ENCODE data around the gene CNR2.
"Not testable (repeated sequence)": the region's sequence is repeated elsewhere in the genome, so short reads cannot be mapped to it uniquely, and the experiment has no call there.

Gene CNR2

DNA sequence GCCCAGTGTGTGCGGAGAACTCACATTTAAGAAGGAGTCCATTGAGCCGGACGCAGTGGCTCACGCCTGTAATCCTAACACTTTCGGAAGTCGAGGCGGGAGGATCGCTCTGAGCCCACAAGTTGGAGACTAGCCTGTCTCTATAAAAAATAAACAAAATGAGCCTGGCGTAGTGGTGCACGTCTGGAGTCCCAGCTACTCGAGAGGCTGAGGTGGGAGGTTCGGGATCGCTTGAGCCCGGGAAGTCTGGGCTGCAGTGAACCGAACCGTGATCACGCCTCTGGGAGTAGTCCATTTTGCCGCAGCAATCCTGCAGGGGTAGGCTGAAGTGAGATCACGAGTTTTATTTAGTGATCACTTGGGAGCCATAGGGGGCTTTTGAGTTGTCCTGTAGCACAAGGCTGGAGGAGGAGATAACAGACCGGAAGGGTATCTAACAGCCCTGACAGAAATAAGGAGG is 44.6 kb downstream of the CNR2 start:
- no peak for DNase-seq (ENCODE audit: insufficient read length)

DNA sequence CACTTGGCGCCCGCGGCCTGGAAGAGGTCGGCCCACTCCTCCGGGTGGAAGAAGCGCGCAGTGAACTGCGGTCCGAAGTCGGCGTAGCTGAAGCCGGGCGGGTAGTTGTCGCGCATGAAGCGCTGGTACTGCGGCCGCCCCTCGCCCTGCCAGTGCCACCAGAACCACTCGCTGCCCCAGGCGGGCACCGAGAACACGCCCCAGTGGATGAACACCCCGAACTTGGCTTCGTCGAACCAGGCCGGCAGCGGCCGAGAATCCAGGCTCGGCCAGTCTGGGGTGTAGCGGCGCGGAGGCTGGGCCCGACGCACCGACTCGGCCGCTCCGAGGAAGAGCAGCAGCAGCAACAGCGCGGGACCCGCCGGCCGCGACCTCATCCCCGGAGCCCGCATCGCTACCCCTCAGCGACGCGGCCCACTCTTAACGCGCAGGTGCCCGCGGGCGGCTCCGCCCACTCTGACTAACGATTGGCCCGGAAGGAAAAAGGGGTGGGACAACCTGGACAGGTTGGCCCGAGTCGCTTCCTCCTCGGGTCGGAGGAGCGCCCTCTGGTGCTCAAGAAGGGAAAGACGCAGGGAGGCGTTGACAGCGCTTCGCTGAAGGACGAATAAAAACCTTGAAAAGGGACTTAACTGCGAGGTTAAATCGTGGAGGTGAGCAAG is 45.1 kb downstream of the CNR2 start, which contains the start of gene FUCA1:
Gene FUCA1, minus strand, starts transcription at position 396 of the 662 bp plus-strand sequence. Its CDS starts 4 bp downstream, at position 392.
- DNase-seq (ENCODE audit: insufficient read length) (peak; percentile 96), FAIRE-seq (peak; percentile 96)
- TF ChIP-seq POLR2AphosphoS5 (IDR thresholded peaks at IDR 0.05; ENCODE audit: low read depth, low read length) (peak; percentile 71), POLR2A (IDR thresholded peaks at IDR 0.05; ENCODE audit: low read depth, low read length) (peak; percentile 79; the same call in 1 of the 2 replicates), TAF1 (IDR thresholded peaks at IDR 0.05; ENCODE audit: borderline replicate concordance, low read depth, low read length) (0 out of 2 replicates have a peak, but pooled peaks have one; percentile 10)

More for the DNA sequence above, 44.6 kb downstream of the CNR2 start:
- no peak for FAIRE-seq
- no peak for TF ChIP-seq POLR2A (IDR thresholded peaks at IDR 0.05; ENCODE audit: low read depth, low read length)
- 0 out of 2 replicates have a peak, but pooled peaks have one; percentile 7 for TF ChIP-seq TAF1 (IDR thresholded peaks at IDR 0.05; ENCODE audit: borderline replicate concordance, low read depth, low read length)

DNA sequence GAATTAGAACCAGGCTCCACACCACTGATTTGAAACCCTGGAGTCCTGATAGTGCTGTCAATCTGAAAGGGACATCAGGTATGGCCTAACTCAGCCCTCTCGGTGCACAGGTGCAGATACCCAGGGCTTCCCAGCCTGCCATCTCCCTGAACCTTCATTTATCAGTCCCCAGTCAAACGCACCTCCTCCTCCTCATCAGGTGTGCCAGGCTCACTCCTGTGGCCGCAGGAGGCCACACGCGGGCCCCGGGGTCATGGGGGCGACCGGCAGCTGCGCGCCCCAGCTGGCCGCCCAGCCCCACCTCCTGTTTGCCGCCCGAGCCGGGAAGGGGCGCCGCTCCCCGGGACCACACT is 45.6 kb downstream of the CNR2 start:
- no peak for DNase-seq (ENCODE audit: insufficient read length)
- no peak for TF ChIP-seq TAF1 (IDR thresholded peaks at IDR 0.05; ENCODE audit: borderline replicate concordance, low read depth, low read length)
- no peak for TF ChIP-seq POLR2A (IDR thresholded peaks at IDR 0.05; ENCODE audit: low read depth, low read length)
- no peak for TF ChIP-seq POLR2AphosphoS5 (IDR thresholded peaks at IDR 0.05; ENCODE audit: low read depth, low read length)
- peak; percentile 24 for FAIRE-seq

DNA sequence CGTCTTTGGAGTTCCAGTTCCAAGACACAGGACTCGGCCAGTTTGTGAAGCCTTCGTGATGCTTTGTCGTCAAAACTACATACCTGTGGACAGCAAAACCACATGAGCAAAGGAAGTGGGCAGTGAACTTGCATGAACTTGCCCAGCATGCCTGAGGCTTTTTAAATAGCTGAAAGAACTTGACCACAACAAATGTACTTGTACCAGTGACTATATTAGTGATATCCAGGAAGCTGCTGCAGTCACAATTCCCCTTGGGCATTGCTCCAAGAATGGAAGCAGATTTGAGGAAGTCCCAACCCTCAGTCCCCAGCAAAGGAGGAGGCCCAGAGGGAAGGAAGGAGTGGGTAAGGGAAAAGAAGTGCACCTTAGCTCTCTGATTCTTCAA is 47.6 kb downstream of the CNR2 start:
- no peak for DNase-seq (ENCODE audit: insufficient read length)

DNA sequence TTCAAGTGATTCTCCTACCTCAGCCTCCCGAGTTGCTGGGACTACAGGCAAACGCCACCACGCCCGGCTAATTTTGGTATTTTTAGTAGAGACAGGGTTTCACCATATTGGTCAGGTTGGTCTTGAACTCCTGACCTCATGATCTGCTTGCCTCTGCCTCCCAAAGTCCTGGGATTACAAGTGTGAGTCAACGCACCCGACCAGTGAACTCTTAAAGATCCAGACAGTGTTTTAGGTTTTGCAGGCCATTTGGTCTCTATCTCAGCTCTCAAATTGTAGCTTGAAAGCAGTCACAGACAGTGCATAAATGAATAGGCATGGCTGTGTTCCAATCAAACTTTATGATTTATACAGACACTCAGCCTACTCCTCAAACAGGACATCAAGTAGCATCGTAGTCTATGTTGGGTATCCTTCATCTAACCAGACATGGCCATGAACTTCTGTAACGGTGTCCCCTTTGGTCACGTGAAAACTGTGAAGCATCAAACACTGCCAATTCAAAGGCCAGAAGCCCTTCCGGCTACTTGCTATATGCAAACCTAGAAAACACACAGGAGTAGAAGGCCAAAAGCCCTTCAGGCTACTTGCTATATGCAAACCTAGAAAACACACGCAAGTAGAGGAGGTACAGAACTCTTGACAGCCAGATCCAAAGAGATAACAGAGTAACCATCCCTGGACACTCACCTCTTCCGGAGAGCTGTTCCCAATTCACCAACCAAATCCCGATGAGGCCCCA is 48.2 kb downstream of the CNR2 start:
- no peak for DNase-seq (ENCODE audit: insufficient read length)
- no peak for FAIRE-seq
- TF ChIP-seq POLR2AphosphoS5 (IDR thresholded peaks at IDR 0.05; ENCODE audit: low read depth, low read length) (no peak), POLR2A (IDR thresholded peaks at IDR 0.05; ENCODE audit: low read depth, low read length) (no peak), TAF1 (IDR thresholded peaks at IDR 0.05; ENCODE audit: borderline replicate concordance, low read depth, low read length) (no peak)

More for the DNA sequence above, 47.6 kb downstream of the CNR2 start:
- FAIRE-seq: peak; percentile 54
- peak; percentile 37; the same call in 1 of the 2 replicates for TF ChIP-seq POLR2A (IDR thresholded peaks at IDR 0.05; ENCODE audit: low read depth, low read length)
- 0 out of 2 replicates have a peak, but pooled peaks have one; percentile 19 for TF ChIP-seq POLR2AphosphoS5 (IDR thresholded peaks at IDR 0.05; ENCODE audit: low read depth, low read length)
- TF ChIP-seq TAF1 (IDR thresholded peaks at IDR 0.05; ENCODE audit: borderline replicate concordance, low read depth, low read length): no peak

DNA sequence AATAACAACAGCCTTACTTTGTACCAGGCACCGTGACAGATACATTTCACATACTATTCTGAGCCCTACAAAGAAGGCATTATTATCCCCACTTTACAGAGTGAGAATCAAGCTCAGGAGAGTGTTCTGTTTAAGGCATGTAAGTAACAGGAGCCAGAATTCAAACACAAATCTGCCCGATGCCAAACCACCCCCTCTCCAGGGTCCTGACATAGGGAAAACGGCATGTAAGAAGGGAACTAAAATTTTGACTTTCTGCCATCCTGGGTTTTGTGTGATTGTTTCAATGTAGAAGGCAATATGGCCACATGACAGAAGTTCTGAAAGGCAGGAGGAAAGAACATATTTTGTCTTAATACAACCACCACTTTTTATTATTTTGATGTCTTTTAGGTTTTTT is 50.5 kb downstream of the CNR2 start:
- FAIRE-seq: peak; percentile 30
- DNase-seq (ENCODE audit: insufficient read length): no peak
- no peak for TF ChIP-seq TAF1 (IDR thresholded peaks at IDR 0.05; ENCODE audit: borderline replicate concordance, low read depth, low read length)
- no peak for TF ChIP-seq POLR2AphosphoS5 (IDR thresholded peaks at IDR 0.05; ENCODE audit: low read depth, low read length)
- no peak for TF ChIP-seq POLR2A (IDR thresholded peaks at IDR 0.05; ENCODE audit: low read depth, low read length)

DNA sequence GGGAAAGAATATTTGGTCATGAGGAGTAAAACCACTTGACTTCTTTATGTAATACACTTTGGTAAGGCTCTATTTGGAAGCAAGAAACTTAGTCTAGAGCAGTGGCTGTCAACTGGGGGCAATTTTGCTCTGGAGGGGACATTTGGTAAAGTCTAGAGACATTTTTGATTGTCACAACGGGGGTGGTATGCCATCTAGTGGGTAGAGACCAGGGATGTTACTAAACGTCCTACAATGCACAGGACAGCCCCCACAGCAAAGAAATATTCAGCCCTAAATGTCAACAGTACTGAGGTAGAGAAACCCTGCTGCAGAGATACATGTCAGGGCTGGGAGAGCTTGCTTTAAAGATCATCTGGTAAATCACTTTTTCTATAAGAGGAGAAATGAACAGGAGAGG is 58.6 kb downstream of the CNR2 start:
- FAIRE-seq (peak; percentile 58), DNase-seq (ENCODE audit: insufficient read length) (no peak)
- no peak for TF ChIP-seq POLR2A (IDR thresholded peaks at IDR 0.05; ENCODE audit: low read depth, low read length)
- TF ChIP-seq POLR2AphosphoS5 (IDR thresholded peaks at IDR 0.05; ENCODE audit: low read depth, low read length): no peak
- TF ChIP-seq TAF1 (IDR thresholded peaks at IDR 0.05; ENCODE audit: borderline replicate concordance, low read depth, low read length): no peak

DNA sequence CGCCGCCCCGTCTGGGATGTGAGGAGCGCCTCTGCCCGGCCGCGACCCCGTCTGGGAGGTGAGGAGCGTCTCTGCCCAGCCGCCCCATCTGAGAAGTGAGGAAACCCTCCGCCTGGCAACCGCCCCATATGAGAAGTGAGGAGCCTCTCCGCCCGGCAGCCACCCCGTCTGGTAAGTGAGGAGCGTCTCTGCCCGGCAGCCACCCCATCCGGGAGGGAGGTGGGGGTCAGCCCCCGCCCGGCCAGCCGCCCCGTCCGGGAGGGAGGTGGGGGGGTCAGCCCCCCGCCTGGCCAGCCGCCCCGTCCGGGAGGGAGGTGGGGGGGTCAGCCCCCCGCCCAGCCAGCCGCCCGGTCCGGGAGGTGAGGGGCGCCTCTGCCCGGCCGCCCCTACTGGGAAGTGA is 60.0 kb downstream of the CNR2 start:
- FAIRE-seq; DNase-seq (ENCODE audit: insufficient read length): not testable (repeated sequence)

DNA sequence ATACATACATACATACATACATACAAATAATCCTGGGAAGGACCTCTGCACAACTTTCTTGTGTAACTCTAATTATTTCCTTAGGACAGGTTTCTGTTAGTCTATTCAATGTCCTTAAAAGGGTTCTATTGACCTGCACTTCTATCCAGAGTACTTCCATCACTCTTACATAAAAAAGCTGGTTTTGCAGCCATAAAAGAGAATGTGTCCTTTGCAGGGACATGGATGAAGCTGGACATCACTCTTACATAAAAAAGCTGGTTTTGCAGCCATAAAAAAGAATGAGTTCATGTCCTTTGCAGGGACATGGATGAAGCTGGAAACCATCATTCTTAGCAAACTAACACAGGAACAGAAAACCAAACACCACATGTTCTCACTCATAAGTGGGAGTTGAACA is 61.8 kb downstream of the CNR2 start:
- DNase-seq (ENCODE audit: insufficient read length); FAIRE-seq: not testable (repeated sequence)

DNA sequence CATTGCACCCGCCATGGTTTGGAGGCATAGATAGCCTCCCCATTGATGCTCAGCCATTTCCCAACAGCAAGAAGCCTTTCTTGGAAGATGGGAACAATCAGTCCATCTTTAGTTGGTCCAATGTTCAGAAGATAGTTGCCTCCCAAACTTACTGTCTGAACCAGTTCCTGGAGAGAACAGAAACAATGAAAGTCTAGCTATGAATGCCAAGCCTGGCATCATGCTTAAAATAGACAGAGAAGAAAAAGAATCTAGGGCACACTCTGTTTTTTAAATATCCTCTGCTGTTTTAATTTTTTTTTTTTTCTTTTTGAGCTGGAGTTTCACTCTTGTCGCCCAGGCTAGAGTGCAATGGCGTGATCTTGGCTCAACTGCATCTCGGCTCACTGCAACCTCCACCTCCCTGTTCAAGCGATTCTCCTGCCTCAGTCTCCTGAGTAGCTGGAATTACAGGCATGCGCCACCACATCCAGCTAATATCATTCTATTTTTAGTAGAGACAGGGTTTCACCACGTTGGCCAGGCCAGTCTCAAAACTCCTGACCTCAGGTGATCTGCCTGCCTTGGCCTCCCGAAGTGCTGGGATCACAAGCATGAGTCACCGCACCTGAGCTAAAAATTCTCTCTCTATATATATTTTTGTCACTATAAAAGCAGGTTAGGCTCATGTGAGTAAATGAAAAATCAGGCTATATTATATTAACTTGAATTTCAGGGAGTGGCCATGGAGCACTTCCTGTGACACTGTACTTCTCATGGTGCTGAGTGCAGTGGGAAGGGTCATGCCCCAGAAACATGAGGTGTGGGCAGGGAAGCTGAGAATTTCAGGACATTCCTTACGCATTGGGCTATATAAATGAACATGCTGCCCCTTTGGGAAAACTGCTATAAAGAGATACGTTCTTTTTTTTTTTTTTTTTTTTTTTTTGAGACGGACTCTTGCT is 64.2 kb downstream of the CNR2 start:
- TF ChIP-seq TAF1 (IDR thresholded peaks at IDR 0.05; ENCODE audit: borderline replicate concordance, low read depth, low read length): no peak
- TF ChIP-seq POLR2AphosphoS5 (IDR thresholded peaks at IDR 0.05; ENCODE audit: low read depth, low read length): no peak
- TF ChIP-seq POLR2A (IDR thresholded peaks at IDR 0.05; ENCODE audit: low read depth, low read length): no peak
- FAIRE-seq: no peak
- DNase-seq (ENCODE audit: insufficient read length): no peak

DNA sequence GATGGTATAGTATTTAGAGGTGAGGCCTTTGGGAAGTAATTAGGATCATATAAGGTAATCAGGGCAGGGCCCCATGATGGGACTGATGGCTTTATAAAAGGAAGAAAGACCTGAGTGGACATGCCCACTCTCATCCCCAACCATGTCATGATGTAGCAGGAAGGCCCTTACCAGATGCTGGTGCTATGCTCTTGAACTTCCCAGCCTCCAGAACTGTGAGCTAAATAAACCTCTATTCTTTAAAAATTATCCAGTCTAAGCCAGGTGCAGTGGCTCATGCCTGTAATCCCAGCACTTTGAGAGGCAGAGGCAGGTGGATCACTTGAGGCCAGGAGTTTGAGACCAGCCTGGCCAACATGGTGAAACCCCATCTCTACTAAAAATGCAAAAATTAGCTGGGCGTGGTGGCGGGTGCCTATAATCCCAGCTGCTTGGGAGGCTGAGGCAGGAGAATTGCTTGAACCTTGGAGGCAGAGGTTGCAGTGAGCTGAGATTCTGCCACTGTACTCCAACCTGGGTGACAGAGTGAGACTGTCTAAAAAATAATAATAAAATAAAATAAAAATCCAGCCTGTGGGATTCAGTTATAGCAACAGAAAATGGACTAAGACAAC is 65.6 kb downstream of the CNR2 start:
- DNase-seq (ENCODE audit: insufficient read length); FAIRE-seq: not testable (repeated sequence)
